Endothelial cell of umbilical vein (primary cell): Measurements from ENCODE around the gene CSNK2B. TPM values are rescaled to one million over a fixed set of nuclear protein-coding genes. Genes with fewer than 3 reads are reported as not detected.
A peak's percentile ranks its signal among the peaks of the same experiment; 100 is the strongest.

Source experiments
- BruUV-seq: library from RNA; stranded (reverse); fragments of 400-500 nt; replicated peaks from 2 replicates; lab custom pipeline; 2021; lab: Mats Ljungman, UMichigan
- CTCF ChIA-PET: fragments of 300-600, 350-600 bp; sonication (Branson Sonifier 250); formaldehyde crosslinking; loops from one replicate; lab custom pipeline; 2021; ENCODE audit warnings: antibody characterized with exemption, inconsistent platforms; lab: Charles Lee
- POLR2A ChIA-PET: fragments of 300-600, 350-600 bp; sonication (Branson Sonifier 250); formaldehyde crosslinking; loops from one replicate; lab custom pipeline; 2021; ENCODE audit warnings: antibody characterized with exemption, inconsistent platforms; lab: Charles Lee
- DNase-seq: peaks from one replicate; pipeline ENCODE4 v3.0.0-alpha.2; 2011; ENCODE audit warnings: low read depth, low spot score
- FAIRE-seq: peaks from 2 replicates; lab custom pipeline; 2011; peaks lifted over from hg19 to GRCh38; lab: Jason Lieb, UNC
- H2AFZ ChIP-seq: 2 replicates; pipeline ENCODE4 v1.6.0; 2012; ENCODE audit warnings: low read depth, low read length, control low read depth, inconsistent platforms
- H3K27ac ChIP-seq: 2 replicates; pipeline ENCODE4 v1.5.1; 2011; ENCODE audit warnings: low read depth, mild to moderate bottlenecking, control low read depth, low read length, moderate library complexity; ENCODE audit not compliant: insufficient read depth
- H3K27me3 ChIP-seq, 2 experiments: 2 replicates each; pipeline versions ENCODE4 v1.6.0 to v1.6.1; 2011; ENCODE audit warnings: low read length in 2 of 2, mixed read lengths in 1 of 2; ENCODE audit not compliant: control insufficient read depth in 2 of 2, insufficient read depth in 2 of 2
- H3K36me3 ChIP-seq, 2 experiments: 2 replicates in 1 of 2; 3 replicates in 1 of 2; pipeline ENCODE4 v1.5.1; 2011; ENCODE audit warnings: low read length in 2 of 2, mild to moderate bottlenecking in 1 of 2, moderate library complexity in 1 of 2; ENCODE audit not compliant: control insufficient read depth in 2 of 2, insufficient read depth in 2 of 2; ENCODE audit errors: extremely low read depth in 1 of 2
- H3K4me1 ChIP-seq: 3 replicates; pipeline ENCODE4 v1.5.1; 2011; ENCODE audit warnings: mild to moderate bottlenecking, low read length; ENCODE audit not compliant: control insufficient read depth, insufficient read depth; ENCODE audit errors: extremely low read depth
- H3K4me2 ChIP-seq: 2 replicates; pipeline ENCODE4 v1.6.1; 2011; ENCODE audit warnings: low read length, control low read depth, mixed read lengths; ENCODE audit not compliant: insufficient read depth
- H3K4me3 ChIP-seq, 3 experiments: fragments of 200-600 bp in 1 of 3; sonication (generic), shearing (Covaris generic) in 1 of 3; replicated peaks in 1 of 3; 2 replicates each; pipeline ENCODE4 v1.5.1; 2011 to 2016; ENCODE audit warnings: control low read depth in 3 of 3, low read length in 3 of 3, mild to moderate bottlenecking in 2 of 3, inconsistent platforms in 1 of 3, low read depth in 1 of 3, moderate library complexity in 1 of 3; ENCODE audit not compliant: insufficient read depth in 1 of 3
- H3K79me2 ChIP-seq: 2 replicates; pipeline ENCODE4 v1.6.0; 2012; ENCODE audit warnings: low read length, inconsistent platforms; ENCODE audit not compliant: control insufficient read depth, insufficient read depth
- H3K9ac ChIP-seq: replicated peaks from 2 replicates; pipeline ENCODE3; 2011; ENCODE audit warnings: low read length, control low read depth; ENCODE audit not compliant: insufficient read depth; ENCODE audit errors: extremely low read depth
- H3K9me1 ChIP-seq: replicated peaks from 3 replicates; pipeline ENCODE4 v1.6.0; 2011; ENCODE audit warnings: mild to moderate bottlenecking, low read length; ENCODE audit not compliant: control insufficient read depth, insufficient read depth; ENCODE audit errors: extremely low read depth
- H3K9me3 ChIP-seq: replicated peaks from 2 replicates; pipeline ENCODE4 v1.5.1; 2012; ENCODE audit warnings: low read length, inconsistent platforms; ENCODE audit not compliant: control insufficient read depth, insufficient read depth
- H4K20me1 ChIP-seq: replicated peaks from 2 replicates; pipeline ENCODE3; 2011; ENCODE audit warnings: mild to moderate bottlenecking, low read length; ENCODE audit not compliant: control insufficient read depth, insufficient read depth; ENCODE audit errors: extremely low read depth
- EZH2 ChIP-seq: IDR thresholded peaks from 2 replicates; pipeline ENCODE4 v1.6.1; 2012; ENCODE audit warnings: borderline replicate concordance, low read depth, mild to moderate bottlenecking, moderate library complexity, low read length, inconsistent platforms; ENCODE audit not compliant: severe bottlenecking
- FOS ChIP-seq: IDR thresholded peaks from 2 replicates; pipeline ENCODE4 v1.6.1; 2011; ENCODE audit warnings: mild to moderate bottlenecking, low read length, moderate library complexity, borderline replicate concordance; ENCODE audit not compliant: insufficient read depth
- GATA2 ChIP-seq: IDR thresholded peaks from 2 replicates; pipeline ENCODE4 v1.7.0; 2011; ENCODE audit warnings: low read depth, mild to moderate bottlenecking, moderate library complexity, mixed read lengths, low read length; ENCODE audit not compliant: insufficient read length, insufficient read depth
- MAX ChIP-seq: IDR thresholded peaks from 2 replicates; pipeline ENCODE4 v1.6.1; 2011; ENCODE audit not compliant: insufficient read depth, insufficient read length
- MYC ChIP-seq: IDR thresholded peaks from one replicate; pipeline ENCODE4 v1.6.1; 2011; ENCODE audit warnings: mild to moderate bottlenecking, low read depth, low read length
- POLR2A ChIP-seq: IDR thresholded peaks from 2 replicates; pipeline ENCODE4 v1.6.1; 2012; ENCODE audit warnings: low read depth, mild to moderate bottlenecking, control low read depth, low read length
- POLR2AphosphoS5 ChIP-seq: IDR thresholded peaks from 2 replicates; pipeline ENCODE4 v1.6.1; 2012; ENCODE audit warnings: low read depth, mild to moderate bottlenecking, control low read depth, low read length, moderate library complexity; ENCODE audit not compliant: insufficient read depth
- dilution Hi-C: fragments of 300-500 bp; cut with MboI; formaldehyde crosslinking; loops from one replicate; pipeline ENCODE4 v1.15.0; 2019; ENCODE audit warnings: low sequenced_read_pairs; ENCODE audit not compliant: extremely low pct_ligation_motif_present
- intact Hi-C: fragments of 100-400 bp; cut with micrococcal nuclease; formaldehyde crosslinking; loops from one replicate; pipeline ENCODE4 v1.10.0; 2022
- polyA plus RNA-seq, 4 experiments: library from polyadenylated mRNA; depleted of rRNA in 3 of 4; stranded (reverse) in 3 of 4; unstranded in 1 of 4; fragments of >200 nt; gene quantifications; 2 replicates each; pipeline versions ENCODE4 v1.2.1 to v1.2.3, GENCODE V29; 2011 to 2012; ENCODE audit warnings: missing spikeins in 1 of 4
- total RNA-seq: library from RNA; stranded (reverse); gene quantifications from 2 replicates; pipeline ENCODE4 v1.2.3, GENCODE V29; 2021
- TF ChIP-seq, protein P1 (sequence below), 2 donors: IDR thresholded peaks; 1 replicate in 1 of 2; 2 replicates in 1 of 2; pipeline ENCODE4 v1.5.1; 2011; ENCODE audit warnings: low read length in 2 of 2, mild to moderate bottlenecking in 2 of 2, moderate library complexity in 2 of 2, control low read depth in 1 of 2, inconsistent platforms in 1 of 2, low read depth in 1 of 2; ENCODE audit not compliant: insufficient read depth in 1 of 2; ENCODE audit errors: extremely low read depth in 1 of 2

CSNK2B gene
- total and polyA plus RNA-seq, 2 donors (not counting 3 experiments of a cell fraction or from before 2014, with no cell fraction given): 159 to 206 TPM

DNA sequence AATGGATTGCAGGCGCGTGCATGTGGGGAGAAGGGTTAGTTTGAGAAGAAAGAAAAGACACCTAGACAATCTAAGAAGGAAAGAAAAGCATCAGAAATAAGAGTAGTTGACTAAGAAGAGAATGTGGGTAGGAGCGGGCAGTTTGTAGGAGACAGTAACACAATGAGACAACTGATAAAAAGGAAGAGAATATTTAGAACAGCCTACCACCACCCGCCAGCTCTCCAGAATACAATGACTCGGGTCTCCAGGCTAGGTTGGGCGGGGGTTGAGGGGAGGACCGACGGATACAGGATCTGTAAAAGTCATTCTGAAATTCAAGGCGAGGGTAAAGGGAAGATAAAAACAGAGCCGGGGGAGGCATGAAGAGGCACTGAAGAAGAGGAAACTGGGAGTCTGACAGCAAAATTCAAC is 36.5 kb downstream of the CSNK2B start:
- DNase-seq: no peak
- BruUV-seq: no TSS peak

More for the DNA sequence above, 36.5 kb downstream of the CSNK2B start:
- Histone ChIP-seq H3K9me1 (no peaks in the 10 kb centered on the region), H2AFZ (peak overlapping the region; percentile 13), H3K27ac (peak overlapping the region; percentile 77), H3K79me2 (peaks cover 21% of the 10 kb centered on the region), H3K4me2 (peak overlapping the region; percentile 78), H3K36me3 (peaks cover 0 to 3% of the 10 kb centered on the region in 2 experiments), H3K9ac (peak overlapping the region; percentile 90), H3K27me3 (no peaks in the 10 kb centered on the region), H3K4me1 (peaks cover 11% of the 10 kb centered on the region), H3K4me3 (peak overlapping the region; percentile 59 to 80 (median 74)), H3K9me3 (no peaks in the 10 kb centered on the region), H4K20me1 (no peaks in the 10 kb centered on the region)
- TF ChIP-seq POLR2A (no peak), MYC (no peak), POLR2AphosphoS5 (no peak), FOS (no peak), EZH2 (no peak), MAX (no peak), GATA2 (no peak)
- TF ChIP-seq, protein P1, sequence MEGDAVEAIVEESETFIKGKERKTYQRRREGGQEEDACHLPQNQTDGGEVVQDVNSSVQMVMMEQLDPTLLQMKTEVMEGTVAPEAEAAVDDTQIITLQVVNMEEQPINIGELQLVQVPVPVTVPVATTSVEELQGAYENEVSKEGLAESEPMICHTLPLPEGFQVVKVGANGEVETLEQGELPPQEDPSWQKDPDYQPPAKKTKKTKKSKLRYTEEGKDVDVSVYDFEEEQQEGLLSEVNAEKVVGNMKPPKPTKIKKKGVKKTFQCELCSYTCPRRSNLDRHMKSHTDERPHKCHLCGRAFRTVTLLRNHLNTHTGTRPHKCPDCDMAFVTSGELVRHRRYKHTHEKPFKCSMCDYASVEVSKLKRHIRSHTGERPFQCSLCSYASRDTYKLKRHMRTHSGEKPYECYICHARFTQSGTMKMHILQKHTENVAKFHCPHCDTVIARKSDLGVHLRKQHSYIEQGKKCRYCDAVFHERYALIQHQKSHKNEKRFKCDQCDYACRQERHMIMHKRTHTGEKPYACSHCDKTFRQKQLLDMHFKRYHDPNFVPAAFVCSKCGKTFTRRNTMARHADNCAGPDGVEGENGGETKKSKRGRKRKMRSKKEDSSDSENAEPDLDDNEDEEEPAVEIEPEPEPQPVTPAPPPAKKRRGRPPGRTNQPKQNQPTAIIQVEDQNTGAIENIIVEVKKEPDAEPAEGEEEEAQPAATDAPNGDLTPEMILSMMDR (IDR thresholded peaks at IDR 0.05; ENCODE audit: extremely low read depth in 1 of 2, insufficient read depth in 1 of 2, low read depth in 1 of 2, low read length in 2 of 2): no peak
- dilution Hi-C loops: no loop called here
- FAIRE-seq: no peak
- ChIA-PET CTCF (interaction anchor here (1.2 to 1.9 kb wide), 9 partner anchors 8 to 129 kb away, joined by 3 to 9 read pairs (median 7); partner anchors contain the start of genes DDAH2, LSM2, LY6G5C and LY6G6D), POLR2A (interaction anchor here (1.2 kb wide), 1 partner anchor 38 kb away, joined by 5 read pairs; the partner anchor contains the start of gene MSH5)
- intact Hi-C loops: loop anchor here (2.0 kb wide), 2 partner anchors 28 to 36 kb away; no protein-coding TSS in a partner anchor
